ENCODE results near the gene UHRF1.

- TF ChIP-seq EZH2phosphoT487 (IDR thresholded peaks at IDR 0.05; ENCODE audit: insufficient read depth, low read depth), result no peak
- TF ChIP-seq EZH2 (IDR thresholded peaks at IDR 0.05; ENCODE audit: insufficient read depth, poor library complexity, severe bottlenecking), result no peak
These were observed 30.3 kb upstream of the UHRF1 start for GRCh38 chr19:4879041-4879440.

All from GM23248 (cell line).